Neutrophil (primary cell): Measurements from ENCODE around the gene ENG.
"Not testable (repeated sequence)": the region's sequence is repeated elsewhere in the genome, so short reads cannot be mapped to it uniquely, and the experiment has no call there.

ENCODE experiments used
- H3K27ac ChIP-seq: fragments of 200-600 bp; sonication (generic); 2 replicates; pipeline ENCODE4 v1.5.1; 2016; ENCODE audit warnings: mild to moderate bottlenecking, moderate library complexity
- H3K27me3 ChIP-seq: fragments of 200-600 bp; sonication (generic); 2 replicates; pipeline ENCODE4 v1.6.0; 2016; ENCODE audit warnings: mild to moderate bottlenecking
- H3K36me3 ChIP-seq: fragments of 200-600 bp; sonication (generic); 2 replicates; pipeline ENCODE4 v1.5.1; 2017
- H3K4me1 ChIP-seq, 2 experiments: fragments of 200-600 bp in 1 of 2; sonication (generic) in 1 of 2; 1 replicate in 1 of 2; 2 replicates in 1 of 2; pipeline versions ENCODE4 v1.5.1 to v1.6.1; 2013 to 2016; ENCODE audit warnings: low read depth in 1 of 2, low read length in 1 of 2, mild to moderate bottlenecking in 1 of 2, moderate library complexity in 1 of 2; ENCODE audit not compliant: control insufficient read depth in 1 of 2, insufficient read depth in 1 of 2
- H3K4me3 ChIP-seq, 2 experiments: fragments of 200-600 bp in 1 of 2; sonication (generic) in 1 of 2; 1 replicate in 1 of 2; 2 replicates in 1 of 2; pipeline ENCODE4 v1.5.1; 2013 to 2016; ENCODE audit warnings: low read depth in 1 of 2, low read length in 1 of 2, mild to moderate bottlenecking in 1 of 2, moderate library complexity in 1 of 2
- H3K9me3 ChIP-seq: fragments of 200-600 bp; sonication (generic); 2 replicates; pipeline ENCODE4 v1.5.1; 2016
- TF ChIP-seq, protein P1 (sequence below): fragments of 200-600 bp; sonication (generic); IDR thresholded peaks from 2 replicates; pipeline ENCODE4 v1.5.1; 2016; ENCODE audit warnings: antibody characterized with exemption

The ENG gene

DNA sequence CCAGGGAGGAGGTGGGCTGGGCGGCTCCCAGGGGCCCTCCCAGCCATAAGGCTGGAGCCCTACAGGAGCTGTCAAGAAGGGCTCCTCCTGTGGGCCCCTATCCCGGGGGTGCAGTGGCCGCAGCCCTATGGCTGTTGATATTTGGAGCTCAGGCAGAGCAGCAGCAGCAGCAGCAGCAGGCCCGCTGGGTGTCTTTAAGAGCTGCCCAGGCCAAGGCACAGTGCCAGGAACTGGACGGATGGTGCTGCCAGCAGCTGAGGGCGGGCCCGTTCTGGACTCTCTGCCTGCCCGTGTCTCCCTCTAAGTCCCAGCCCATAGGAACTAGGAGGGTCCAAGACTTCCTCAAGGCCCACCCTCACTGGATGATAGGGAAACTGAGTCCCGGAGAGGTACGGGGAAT lies 19.4 kb upstream of the ENG start:
- no peaks in the 10 kb centered on the region for H3K36me3 ChIP-seq
- TF ChIP-seq, protein P1, sequence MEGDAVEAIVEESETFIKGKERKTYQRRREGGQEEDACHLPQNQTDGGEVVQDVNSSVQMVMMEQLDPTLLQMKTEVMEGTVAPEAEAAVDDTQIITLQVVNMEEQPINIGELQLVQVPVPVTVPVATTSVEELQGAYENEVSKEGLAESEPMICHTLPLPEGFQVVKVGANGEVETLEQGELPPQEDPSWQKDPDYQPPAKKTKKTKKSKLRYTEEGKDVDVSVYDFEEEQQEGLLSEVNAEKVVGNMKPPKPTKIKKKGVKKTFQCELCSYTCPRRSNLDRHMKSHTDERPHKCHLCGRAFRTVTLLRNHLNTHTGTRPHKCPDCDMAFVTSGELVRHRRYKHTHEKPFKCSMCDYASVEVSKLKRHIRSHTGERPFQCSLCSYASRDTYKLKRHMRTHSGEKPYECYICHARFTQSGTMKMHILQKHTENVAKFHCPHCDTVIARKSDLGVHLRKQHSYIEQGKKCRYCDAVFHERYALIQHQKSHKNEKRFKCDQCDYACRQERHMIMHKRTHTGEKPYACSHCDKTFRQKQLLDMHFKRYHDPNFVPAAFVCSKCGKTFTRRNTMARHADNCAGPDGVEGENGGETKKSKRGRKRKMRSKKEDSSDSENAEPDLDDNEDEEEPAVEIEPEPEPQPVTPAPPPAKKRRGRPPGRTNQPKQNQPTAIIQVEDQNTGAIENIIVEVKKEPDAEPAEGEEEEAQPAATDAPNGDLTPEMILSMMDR, result no peak
- peaks cover 29% of the 10 kb centered on the region for H3K27me3 ChIP-seq
- H3K4me1 ChIP-seq, result peaks cover 0 to 7% of the 10 kb centered on the region in 2 experiments
- H3K27ac ChIP-seq, result no peak overlapping the region
- H3K4me3 ChIP-seq, result no peak overlapping the region
- H3K9me3 ChIP-seq, result no peaks in the 10 kb centered on the region

DNA sequence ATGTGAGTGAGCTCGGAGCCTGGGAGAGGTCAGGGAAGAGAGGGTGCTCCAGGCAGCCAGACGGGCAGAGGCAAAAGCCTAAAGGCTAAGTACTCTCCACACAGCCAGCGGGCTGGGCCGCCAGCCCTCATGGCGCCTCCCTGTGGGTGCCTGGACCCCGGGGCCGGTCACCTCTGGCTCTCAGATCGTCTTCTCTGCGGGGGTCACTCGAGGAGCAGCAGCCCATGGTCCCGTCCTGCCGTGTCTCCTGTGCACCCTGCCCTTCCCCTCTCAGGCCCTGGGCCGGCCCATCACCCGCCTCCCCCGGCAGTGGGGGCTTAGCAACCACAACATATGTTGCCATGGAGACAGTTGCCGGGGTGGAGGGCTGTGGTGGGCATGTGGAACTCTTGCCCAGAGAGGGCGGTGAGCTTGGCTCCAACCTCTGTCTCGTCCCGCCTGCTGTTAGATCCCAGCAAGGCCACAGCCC lies 18.8 kb upstream of the ENG start:
- H3K27me3 ChIP-seq, result peaks cover 22% of the 10 kb centered on the region
- H3K4me1 ChIP-seq, result peaks cover 0 to 7% of the 10 kb centered on the region in 2 experiments
- TF ChIP-seq, protein P1, result no peak
- no peaks in the 10 kb centered on the region for H3K36me3 ChIP-seq
- H3K9me3 ChIP-seq, result no peaks in the 10 kb centered on the region
- no peak overlapping the region for H3K4me3 ChIP-seq
- no peak overlapping the region for H3K27ac ChIP-seq

DNA sequence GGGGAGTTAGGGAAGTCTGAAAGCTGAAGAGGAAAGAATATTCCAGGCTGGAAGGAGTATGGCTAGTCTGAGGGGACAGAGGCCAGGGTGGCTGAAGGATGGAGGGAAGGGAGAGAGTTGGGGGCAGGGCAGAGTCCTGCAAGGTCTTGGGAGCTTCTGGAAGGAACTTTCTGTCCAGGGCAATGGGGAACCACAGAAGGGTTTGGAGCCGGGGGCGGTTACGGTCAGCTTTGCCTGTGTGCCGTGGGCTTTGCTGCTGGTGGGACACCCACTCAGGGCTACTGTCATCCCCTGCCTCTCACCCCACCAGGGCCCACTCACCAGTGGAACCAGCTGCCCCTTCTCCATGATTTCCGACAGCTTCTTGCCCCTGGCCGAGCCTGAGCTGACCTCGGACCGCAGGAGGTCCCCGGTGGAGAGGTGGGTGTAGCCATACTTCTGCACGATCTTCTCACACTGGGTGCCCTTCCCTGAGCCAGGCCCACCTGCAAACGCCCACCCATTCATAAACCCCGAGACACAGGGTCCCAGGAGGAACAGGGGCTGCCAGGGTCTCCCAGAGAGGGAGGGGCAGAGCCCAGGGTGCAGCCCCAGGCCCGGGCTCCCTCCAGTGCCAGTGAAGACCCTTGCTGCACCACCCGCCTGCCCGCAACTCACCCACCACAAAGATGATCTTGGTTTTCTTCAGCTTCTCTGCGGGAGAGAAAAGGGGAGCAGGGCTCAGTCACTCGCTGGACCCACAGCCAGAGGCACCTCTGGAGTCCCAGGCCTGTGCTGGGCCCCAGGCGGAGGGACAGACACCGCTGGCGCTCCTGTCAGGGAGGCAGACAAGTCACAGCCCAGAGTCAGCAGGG lies 18.1 kb upstream of the ENG start:
- H3K9me3 ChIP-seq, result no peaks in the 10 kb centered on the region
- TF ChIP-seq, protein P1, result no peak
- no peak overlapping the region for H3K27ac ChIP-seq
- no peak overlapping the region for H3K4me3 ChIP-seq
- H3K36me3 ChIP-seq, result no peaks in the 10 kb centered on the region
- peaks cover 16% of the 10 kb centered on the region for H3K27me3 ChIP-seq
- H3K4me1 ChIP-seq, result peaks cover 0 to 7% of the 10 kb centered on the region in 2 experiments

DNA sequence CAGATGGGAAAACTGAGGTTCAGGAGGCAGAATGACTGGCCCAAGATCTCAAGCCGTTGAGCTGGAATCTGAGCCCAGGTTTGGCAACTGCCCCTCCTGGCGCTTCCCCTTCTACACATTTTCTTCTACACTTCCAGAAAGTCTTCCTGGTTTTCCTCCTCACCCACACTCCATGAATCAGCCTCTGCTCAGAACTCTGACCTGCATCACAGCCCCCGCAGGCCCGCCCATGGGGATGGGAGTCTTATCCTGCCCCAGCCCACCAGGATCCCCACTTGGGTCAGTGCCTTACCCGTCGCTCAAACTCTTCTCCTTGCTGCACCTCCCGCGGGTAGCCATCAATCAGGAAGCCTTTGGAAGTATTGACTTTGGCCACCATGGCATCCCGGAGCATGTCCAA lies 17.1 kb upstream of the ENG start:
- no peaks in the 10 kb centered on the region for H3K36me3 ChIP-seq
- TF ChIP-seq, protein P1, result no peak
- no peaks in the 10 kb centered on the region for H3K4me1 ChIP-seq
- no peak overlapping the region for H3K4me3 ChIP-seq
- H3K27me3 ChIP-seq, result peaks cover 5% of the 10 kb centered on the region
- H3K27ac ChIP-seq, result no peak overlapping the region
- no peaks in the 10 kb centered on the region for H3K9me3 ChIP-seq

DNA sequence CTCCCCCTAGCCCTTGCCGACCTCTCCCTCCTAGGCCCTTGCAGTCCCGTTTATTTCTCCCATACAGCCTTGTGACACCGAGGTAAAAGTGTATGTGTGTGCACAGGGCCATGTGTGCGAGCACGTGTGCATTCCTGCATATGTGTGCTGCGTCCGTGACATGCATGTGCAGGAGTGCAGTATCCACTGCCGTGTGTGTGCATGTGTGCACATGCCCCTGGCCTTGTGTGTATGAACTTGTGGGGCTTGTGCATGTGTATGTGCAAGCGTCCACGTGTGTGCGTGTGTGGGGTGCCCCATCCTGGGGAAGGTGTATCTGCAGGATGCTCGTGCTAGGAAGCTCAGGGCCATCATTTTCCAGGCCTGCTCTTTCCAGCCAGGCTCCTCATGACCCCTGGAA lies 16.4 kb upstream of the ENG start:
- Histone ChIP-seq H3K9me3 (no peaks in the 10 kb centered on the region), H3K4me3 (no peak overlapping the region), H3K36me3 (no peaks in the 10 kb centered on the region), H3K27ac (no peak overlapping the region), H3K4me1 (no peaks in the 10 kb centered on the region), H3K27me3 (no peaks in the 10 kb centered on the region)
- TF ChIP-seq, protein P1, result no peak

DNA sequence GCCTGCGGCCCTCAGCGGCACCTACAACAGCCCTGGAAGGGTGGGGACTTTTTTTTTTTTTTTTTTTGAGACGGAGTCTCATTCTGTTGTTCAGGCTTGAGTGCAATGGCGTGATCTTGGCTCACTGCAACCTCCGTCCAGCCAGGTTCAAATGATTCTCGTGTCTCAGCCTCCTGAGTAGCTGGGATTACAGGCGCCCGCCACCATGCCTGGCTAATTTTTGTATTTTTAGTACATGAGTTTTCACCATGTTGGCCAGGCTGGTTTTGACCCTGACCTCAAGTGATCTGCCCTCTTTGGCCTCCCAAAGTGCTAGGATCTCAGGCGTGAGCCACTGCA lies 15.7 kb upstream of the ENG start:
- H3K4me1 ChIP-seq, H3K9me3 ChIP-seq, H3K27ac ChIP-seq, H3K36me3 ChIP-seq, H3K4me3 ChIP-seq, H3K27me3 ChIP-seq: not testable (repeated sequence)
